ENCODE data around the gene MECP2.

- TF ChIP-seq CTCF (conservative IDR thresholded peaks at IDR 0.05; ENCODE audit: low read depth, low read length) = no peak
- TF ChIP-seq EZH2 (IDR thresholded peaks at IDR 0.05; ENCODE audit: borderline replicate concordance, low read depth, low read length, poor library complexity, severe bottlenecking) = no peak
Observed at GRCh38 chrX:153974726-153975286, 122.7 kb downstream of the MECP2 start.
